ENCODE data around the gene FHOD3.
"Not testable (repeated sequence)": the region's sequence is repeated elsewhere in the genome, so short reads cannot be mapped to it uniquely, and the experiment has no call there.

- not testable (repeated sequence) for TF ChIP-seq POLR2A (IDR thresholded peaks at IDR 0.05; ENCODE audit: low read length); GATA1 (IDR thresholded peaks at IDR 0.05; ENCODE audit: low read depth, low read length)
Measured at GRCh38 chr18:36356741-36357140, 59.2 kb downstream of the FHOD3 start.
